GM12875 (cell line): ENCODE data around the gene LRRC38.

Experiments
- H3K4me3 ChIP-seq: one replicate; pipeline ENCODE4 v1.5.1; 2011; ENCODE audit warnings: low read depth, low read length, control low read depth
- CTCF ChIP-seq: IDR thresholded peaks from 2 replicates; pipeline ENCODE4 v1.5.1; 2011; ENCODE audit warnings: low read depth, mild to moderate bottlenecking, control low read depth, inconsistent platforms, low read length, moderate library complexity, borderline replicate concordance; ENCODE audit not compliant: insufficient read depth

The LRRC38 gene

GRCh38 chr1:13540866-13541265 is 27.1 kb upstream of the LRRC38 start:
- H3K4me3 ChIP-seq: no peak overlapping the region
- TF ChIP-seq CTCF: no peak

GRCh38 chr1:13539683-13540082 is 25.9 kb upstream of the LRRC38 start:
- no peak overlapping the region for H3K4me3 ChIP-seq
- TF ChIP-seq CTCF: no peak

- no peak overlapping the region for H3K4me3 ChIP-seq
- no peak for TF ChIP-seq CTCF
These were observed 25.0 kb upstream of the LRRC38 start for GRCh38 chr1:13538832-13539231.

- H3K4me3 ChIP-seq: no peak overlapping the region
- TF ChIP-seq CTCF: no peak
These were observed 22.8 kb upstream of the LRRC38 start for GRCh38 chr1:13536571-13536970.

GRCh38 chr1:13535227-13535626 is 21.4 kb upstream of the LRRC38 start:
- no peak for TF ChIP-seq CTCF

GRCh38 chr1:13528320-13528719 is 14.5 kb upstream of the LRRC38 start:
- TF ChIP-seq CTCF: no peak
- H3K4me3 ChIP-seq: no peak overlapping the region

More at GRCh38 chr1:13535227-13535626, 21.4 kb upstream of the LRRC38 start:
- no peak overlapping the region for H3K4me3 ChIP-seq

GRCh38 chr1:13523780-13524477 is 10.1 kb upstream of the LRRC38 start:
- no peak for TF ChIP-seq CTCF

More at GRCh38 chr1:13523780-13524477, 10.1 kb upstream of the LRRC38 start:
- no peak overlapping the region for H3K4me3 ChIP-seq
